Measurements from ENCODE around the gene POU2F2.

DNA sequence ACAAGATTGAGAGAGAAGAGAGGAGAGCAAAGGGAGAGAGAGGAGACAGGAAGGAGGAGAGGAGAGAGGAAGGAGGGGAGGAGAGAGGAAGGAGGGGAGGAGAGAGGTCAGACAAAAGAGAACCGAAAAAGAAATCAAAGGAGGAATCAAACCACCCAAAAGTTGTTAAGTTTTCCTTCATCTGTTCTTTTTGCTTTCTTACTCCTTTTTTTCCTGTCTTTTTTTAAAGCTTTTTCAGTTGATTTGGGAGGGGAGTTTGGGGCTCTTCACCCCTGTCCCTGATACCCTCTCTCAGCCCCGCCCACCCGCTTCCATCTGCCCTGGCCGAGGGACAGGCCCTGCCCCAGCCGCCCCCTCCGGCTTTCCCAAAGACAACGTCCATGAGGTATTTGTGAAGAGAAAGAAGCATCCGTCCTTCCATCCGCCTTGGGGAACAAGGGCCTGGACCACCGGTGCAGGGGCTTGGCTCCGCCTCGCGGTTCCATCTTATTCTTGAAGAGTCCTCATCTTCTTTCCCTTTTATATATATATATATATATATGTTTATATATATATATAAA is 43.0 kb downstream of the POU2F2 start:
- TF ChIP-seq, protein P1, sequence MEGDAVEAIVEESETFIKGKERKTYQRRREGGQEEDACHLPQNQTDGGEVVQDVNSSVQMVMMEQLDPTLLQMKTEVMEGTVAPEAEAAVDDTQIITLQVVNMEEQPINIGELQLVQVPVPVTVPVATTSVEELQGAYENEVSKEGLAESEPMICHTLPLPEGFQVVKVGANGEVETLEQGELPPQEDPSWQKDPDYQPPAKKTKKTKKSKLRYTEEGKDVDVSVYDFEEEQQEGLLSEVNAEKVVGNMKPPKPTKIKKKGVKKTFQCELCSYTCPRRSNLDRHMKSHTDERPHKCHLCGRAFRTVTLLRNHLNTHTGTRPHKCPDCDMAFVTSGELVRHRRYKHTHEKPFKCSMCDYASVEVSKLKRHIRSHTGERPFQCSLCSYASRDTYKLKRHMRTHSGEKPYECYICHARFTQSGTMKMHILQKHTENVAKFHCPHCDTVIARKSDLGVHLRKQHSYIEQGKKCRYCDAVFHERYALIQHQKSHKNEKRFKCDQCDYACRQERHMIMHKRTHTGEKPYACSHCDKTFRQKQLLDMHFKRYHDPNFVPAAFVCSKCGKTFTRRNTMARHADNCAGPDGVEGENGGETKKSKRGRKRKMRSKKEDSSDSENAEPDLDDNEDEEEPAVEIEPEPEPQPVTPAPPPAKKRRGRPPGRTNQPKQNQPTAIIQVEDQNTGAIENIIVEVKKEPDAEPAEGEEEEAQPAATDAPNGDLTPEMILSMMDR (conservative IDR thresholded peaks at IDR 0.05), result no peak
- no peak for TF ChIP-seq EZH2 (IDR thresholded peaks at IDR 0.05; ENCODE audit: low read depth)
